Activated T-helper 1 cell treated with anti-CD3 and anti-CD28 coated beads, Interleukin-2, amount 50 U/mL, for 16 hours (primary cell): ENCODE results near the gene DHCR7.
"Not testable (repeated sequence)": the region's sequence is repeated elsewhere in the genome, so short reads cannot be mapped to it uniquely, and the experiment has no call there.

Experiments
- DNase-seq, 2 donors: peaks; one replicate each; pipeline ENCODE4 v3.0.0-alpha.2; 2020; ENCODE audit warnings: low read depth in 1 of 2, low spot score in 1 of 2

DHCR7 gene

GRCh38 chr11:71440021-71440755 is 8.0 kb downstream of the DHCR7 start:
- no peak for DNase-seq

- DNase-seq = no peak
Measured at GRCh38 chr11:71438650-71439049, 9.5 kb downstream of the DHCR7 start.

- DNase-seq = no peak
Measured at GRCh38 chr11:71437879-71438278, 10.3 kb downstream of the DHCR7 start.

GRCh38 chr11:71437399-71437798 is 10.8 kb downstream of the DHCR7 start:
- no peak for DNase-seq

GRCh38 chr11:71436861-71437260 is 11.3 kb downstream of the DHCR7 start:
- no peak for DNase-seq

- DNase-seq = no peak
Measured at GRCh38 chr11:71435278-71435951, 12.8 kb downstream of the DHCR7 start.

- no peak for DNase-seq
Measured at GRCh38 chr11:71434576-71435130, 13.5 kb downstream of the DHCR7 start.

GRCh38 chr11:71433648-71434450 is 14.3 kb downstream of the DHCR7 start:
- DNase-seq = no peak

- DNase-seq = no peak
Measured at GRCh38 chr11:71432761-71433647, 15.2 kb downstream of the DHCR7 start.

GRCh38 chr11:71431271-71431670 is 16.9 kb downstream of the DHCR7 start:
- DNase-seq = no peak

- DNase-seq = no peak
Measured at GRCh38 chr11:71430166-71430565, 18.0 kb downstream of the DHCR7 start.

GRCh38 chr11:71429701-71430100 is 18.5 kb downstream of the DHCR7 start:
- no peak for DNase-seq

- no peak for DNase-seq
Measured at GRCh38 chr11:71428861-71429435, 19.2 kb downstream of the DHCR7 start.

- no peak for DNase-seq
Measured at GRCh38 chr11:71426413-71426812, 21.8 kb downstream of the DHCR7 start.

- DNase-seq = no peak
Measured at GRCh38 chr11:71425860-71426259, 22.3 kb downstream of the DHCR7 start.

GRCh38 chr11:71425409-71425808 is 22.8 kb downstream of the DHCR7 start:
- DNase-seq = no peak

- no peak for DNase-seq
Measured at GRCh38 chr11:71423181-71423790, 24.9 kb downstream of the DHCR7 start.

GRCh38 chr11:71422318-71422717 is 25.9 kb downstream of the DHCR7 start:
- DNase-seq = not testable (repeated sequence)

- no peak for DNase-seq
Measured at GRCh38 chr11:71421392-71421950, 26.7 kb downstream of the DHCR7 start.
